Uterus (tissue), 4 donors: ENCODE results near the gene MTHFD2L. TPM values are rescaled to one million over a fixed set of nuclear protein-coding genes. Genes with fewer than 3 reads are reported as not detected.

ENCODE experiments used
- DNase-seq, 2 donors: peaks; one replicate each; pipeline ENCODE4 v3.0.0-alpha.2; 2019 to 2020
- H3K27ac ChIP-seq, 2 donors: fragments of 200-600 bp; sonication (generic); 1 replicate in 1 of 2; 2 replicates in 1 of 2; pipeline ENCODE4 v1.5.1; 2016 to 2018
- H3K27me3 ChIP-seq, 2 donors: fragments of 200-600 bp; sonication (generic); one replicate each; pipeline ENCODE4 v1.5.1; 2018 to 2019; ENCODE audit warnings: control low read depth in 1 of 2
- H3K36me3 ChIP-seq, 2 donors: fragments of 200-600 bp; sonication (generic); one replicate each; pipeline ENCODE4 v1.5.1; 2019; ENCODE audit warnings: control low read depth in 1 of 2
- H3K4me1 ChIP-seq, 2 donors: fragments of 200-600 bp; sonication (generic); one replicate each; pipeline ENCODE4 v1.5.1; 2018 to 2019; ENCODE audit warnings: control low read depth in 1 of 2
- H3K4me3 ChIP-seq, 2 donors: fragments of 200-600 bp; sonication (generic); 1 replicate in 1 of 2; 2 replicates in 1 of 2; pipeline ENCODE4 v1.5.1; 2018 to 2019; ENCODE audit warnings: mild to moderate bottlenecking in 1 of 2
- H3K9me3 ChIP-seq, 2 donors: fragments of 200-600 bp; sonication (generic); one replicate each; pipeline ENCODE4 v1.5.1; 2019; ENCODE audit warnings: control low read depth in 1 of 2
- CTCF ChIP-seq, 4 experiments: fragments of 200-600 bp in 2 of 4; fragments of 450-650 bp in 2 of 4; sonication (generic) in 2 of 4; IDR thresholded peaks; one replicate each; pipeline ENCODE4 v1.5.1; 2016 to 2019; ENCODE audit warnings: antibody characterized with exemption in 4 of 4, mild to moderate bottlenecking in 2 of 4, moderate library complexity in 1 of 4
- POLR2A ChIP-seq, 2 donors: fragments of 450-650 bp; IDR thresholded peaks; one replicate each; pipeline ENCODE4 v1.6.1; 2016; ENCODE audit warnings: antibody characterized with exemption in 2 of 2, mild to moderate bottlenecking in 1 of 2, moderate library complexity in 1 of 2
- intact Hi-C: fragments of 100-400 bp; cut with DNase I; formaldehyde crosslinking; loops from one replicate; pipeline ENCODE4 v1.15.1; 2023; ENCODE audit warnings: low total_unique reads
- total RNA-seq, 4 donors: library from RNA; depleted of rRNA in 3 of 4; stranded (reverse); fragments of >200 nt in 3 of 4; gene quantifications; one replicate each; pipeline versions ENCODE4 v1.1.0 to v1.2.4, GENCODE V29; 2014 to 2023
- donor health status: DM: yes; HTN: yes; CAD: no.

The MTHFD2L gene
- total RNA-seq, 4 donors from 2014 or later, result 2.4 to 32.5 (median 12.9) TPM

DNA sequence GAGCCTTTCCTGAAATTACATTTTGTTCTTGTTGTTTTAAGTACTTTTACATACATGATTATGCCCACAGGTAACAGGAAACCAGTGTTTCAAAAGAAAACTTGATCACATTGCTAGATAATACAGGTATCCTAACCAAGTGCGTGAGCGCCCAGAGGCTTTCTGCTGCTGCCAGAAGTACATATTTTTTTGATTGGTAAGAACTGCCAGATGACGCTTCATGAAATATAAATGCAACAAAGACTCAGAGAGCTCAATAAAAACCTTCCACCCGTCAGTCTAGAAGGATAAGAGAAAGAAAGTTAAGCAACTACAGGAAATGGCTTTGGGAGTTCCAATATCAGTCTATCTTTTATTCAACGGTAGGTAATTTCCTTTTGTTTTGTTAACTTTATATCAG lies 150.3 kb downstream of the MTHFD2L start, which contains the start of gene EPGN:
EPGN (plus strand) TSS at position 256 of the 400 bp plus-strand sequence; CDS start at position 320, 64 bp downstream.
- Histone ChIP-seq H3K9me3 (no peaks in the 10 kb centered on the region), H3K27me3 (no peaks in the 10 kb centered on the region), H3K36me3 (no peaks in the 10 kb centered on the region), H3K27ac (no peak within 1 kb of the TSS), H3K4me3 (no peak within 1 kb of the TSS), H3K4me1 (no peaks in the 10 kb centered on the region)
- TF ChIP-seq CTCF (IDR thresholded peaks at IDR 0.05) (no peak), POLR2A (IDR thresholded peaks at IDR 0.05) (no peak)
- intact Hi-C loops, result no loop called here
- DNase-seq, result no peak

DNA sequence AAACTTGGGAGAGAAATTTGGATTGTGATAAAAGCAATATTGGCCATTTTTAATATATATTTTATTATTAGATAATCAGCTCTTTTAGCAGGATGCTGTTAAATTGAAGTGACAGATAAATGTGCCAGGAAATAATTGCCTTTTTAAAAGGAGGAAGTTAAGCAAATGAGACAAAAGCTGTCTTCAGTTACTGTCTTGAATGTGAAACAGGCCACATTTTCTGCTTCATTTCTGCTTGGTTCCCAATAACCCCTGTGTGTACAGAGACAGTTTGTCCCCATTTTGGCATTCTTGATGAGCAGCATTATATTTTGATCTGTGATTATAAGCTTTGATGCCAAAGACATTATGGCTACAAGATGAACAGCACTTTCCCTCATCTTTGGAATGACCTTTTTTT lies 151.3 kb downstream of the MTHFD2L start:
- no peaks in the 10 kb centered on the region for H3K36me3 ChIP-seq
- no peak overlapping the region for H3K27ac ChIP-seq
- H3K27me3 ChIP-seq, result no peaks in the 10 kb centered on the region
- intact Hi-C loops, result no loop called here
- no peaks in the 10 kb centered on the region for H3K9me3 ChIP-seq
- no peaks in the 10 kb centered on the region for H3K4me1 ChIP-seq
- H3K4me3 ChIP-seq, result no peak overlapping the region
- no peak for DNase-seq
- TF ChIP-seq CTCF (IDR thresholded peaks at IDR 0.05) (no peak), POLR2A (IDR thresholded peaks at IDR 0.05) (no peak)

- TF ChIP-seq CTCF (IDR thresholded peaks at IDR 0.05), result peak; percentile 19 to 31 (median 22)
- no peak for TF ChIP-seq POLR2A (IDR thresholded peaks at IDR 0.05)
- H3K4me1 ChIP-seq, result no peaks in the 10 kb centered on the region
- intact Hi-C loops, result no loop called here
- H3K27me3 ChIP-seq, result no peaks in the 10 kb centered on the region
- H3K9me3 ChIP-seq, result no peaks in the 10 kb centered on the region
- no peak for DNase-seq
- H3K36me3 ChIP-seq, result no peaks in the 10 kb centered on the region
- no peak overlapping the region for H3K27ac ChIP-seq
- no peak overlapping the region for H3K4me3 ChIP-seq
Measured at GRCh38 chr4:74311696-74312313, 153.9 kb downstream of the MTHFD2L start.

DNA sequence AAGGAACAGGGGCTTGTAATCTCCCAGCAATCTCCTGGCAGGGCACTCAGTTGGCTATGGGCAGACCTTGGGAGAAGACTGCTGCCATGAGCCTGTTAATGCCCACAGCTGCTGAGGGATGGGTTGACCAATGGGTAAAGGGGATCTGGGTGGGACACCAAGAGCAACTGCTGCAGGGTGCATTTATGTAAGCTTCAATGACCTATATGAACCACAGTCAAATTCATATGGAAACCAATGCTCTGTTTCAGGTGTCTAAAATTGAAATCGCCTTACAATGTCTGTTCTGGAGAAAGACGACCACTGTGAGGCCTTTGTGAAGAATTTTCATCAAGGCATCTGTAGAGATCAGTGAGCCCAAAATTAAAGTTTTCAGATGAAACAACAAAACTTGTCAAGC lies 156.4 kb downstream of the MTHFD2L start:
- no peaks in the 10 kb centered on the region for H3K4me1 ChIP-seq
- no peaks in the 10 kb centered on the region for H3K9me3 ChIP-seq
- intact Hi-C loops, result no loop called here
- H3K36me3 ChIP-seq, result no peaks in the 10 kb centered on the region
- no peak overlapping the region for H3K27ac ChIP-seq
- TF ChIP-seq POLR2A (IDR thresholded peaks at IDR 0.05) (no peak), CTCF (IDR thresholded peaks at IDR 0.05) (no peak)
- no peaks in the 10 kb centered on the region for H3K27me3 ChIP-seq
- DNase-seq, result no peak
- H3K4me3 ChIP-seq, result no peak overlapping the region

- no peaks in the 10 kb centered on the region for H3K36me3 ChIP-seq
- TF ChIP-seq POLR2A (IDR thresholded peaks at IDR 0.05) (no peak), CTCF (IDR thresholded peaks at IDR 0.05) (no peak)
- intact Hi-C loops, result no loop called here
Measured at GRCh38 chr4:74314944-74315343, 157.0 kb downstream of the MTHFD2L start.

More at GRCh38 chr4:74314944-74315343, 157.0 kb downstream of the MTHFD2L start:
- Histone ChIP-seq H3K9me3 (no peaks in the 10 kb centered on the region), H3K27ac (no peak overlapping the region), H3K27me3 (no peaks in the 10 kb centered on the region), H3K4me1 (no peaks in the 10 kb centered on the region), H3K4me3 (no peak overlapping the region)
- DNase-seq, result no peak
